Upper lobe of right lung (tissue), 1 donor: Measurements from ENCODE around the gene TMEM184A. TPM values are rescaled to one million over a fixed set of nuclear protein-coding genes. Genes with fewer than 3 reads are reported as not detected.

Experiments used
- ATAC-seq: fragments of 200-7000 bp; cut with Tn5 transposase; one replicate; pipeline ENCODE4 v1.9.1; 2020; ENCODE audit warnings: mild to moderate bottlenecking, moderate library complexity
- DNase-seq: peaks from one replicate; pipeline ENCODE4 v3.0.0-alpha.2; 2020
- H3K27ac ChIP-seq: fragments of 200-600 bp; one replicate; pipeline ENCODE4 v1.8.0; 2022
- H3K27me3 ChIP-seq: fragments of 200-600 bp; one replicate; pipeline ENCODE4 v1.8.0; 2022; ENCODE audit warnings: mild to moderate bottlenecking
- H3K36me3 ChIP-seq: fragments of 200-600 bp; one replicate; pipeline ENCODE4 v1.8.0; 2022
- H3K4me1 ChIP-seq: fragments of 200-600 bp; one replicate; pipeline ENCODE4 v1.8.0; 2022
- H3K4me3 ChIP-seq: fragments of 200-600 bp; one replicate; pipeline ENCODE4 v1.8.0; 2022; ENCODE audit warnings: mild to moderate bottlenecking
- H3K9me3 ChIP-seq: fragments of 200-600 bp; one replicate; pipeline ENCODE4 v1.8.0; 2022
- intact Hi-C: fragments of 100-400 bp; cut with DNase I; formaldehyde crosslinking; loops from one replicate; pipeline ENCODE4 v1.11.0; 2022
- total RNA-seq: library from RNA; stranded (reverse); fragmentation: NEBNext Ultra II Directional; extraction: Animal tissue kit (Norgen Biotek cat#: 25700); gene quantifications from one replicate; pipeline ENCODE4 v1.2.1, GENCODE V29; 2021
- TF ChIP-seq, protein P1 (sequence below): fragments of 200-600 bp; IDR thresholded peaks from one replicate; pipeline ENCODE4 v1.8.0; 2022; ENCODE audit warnings: antibody characterized with exemption
- donor health status: DM: no; HTN: yes; CAD: no; lungs with severe emphysema.

The TMEM184A gene
- total RNA-seq, 1 donor from 2014 or later: 4.4 TPM

DNA sequence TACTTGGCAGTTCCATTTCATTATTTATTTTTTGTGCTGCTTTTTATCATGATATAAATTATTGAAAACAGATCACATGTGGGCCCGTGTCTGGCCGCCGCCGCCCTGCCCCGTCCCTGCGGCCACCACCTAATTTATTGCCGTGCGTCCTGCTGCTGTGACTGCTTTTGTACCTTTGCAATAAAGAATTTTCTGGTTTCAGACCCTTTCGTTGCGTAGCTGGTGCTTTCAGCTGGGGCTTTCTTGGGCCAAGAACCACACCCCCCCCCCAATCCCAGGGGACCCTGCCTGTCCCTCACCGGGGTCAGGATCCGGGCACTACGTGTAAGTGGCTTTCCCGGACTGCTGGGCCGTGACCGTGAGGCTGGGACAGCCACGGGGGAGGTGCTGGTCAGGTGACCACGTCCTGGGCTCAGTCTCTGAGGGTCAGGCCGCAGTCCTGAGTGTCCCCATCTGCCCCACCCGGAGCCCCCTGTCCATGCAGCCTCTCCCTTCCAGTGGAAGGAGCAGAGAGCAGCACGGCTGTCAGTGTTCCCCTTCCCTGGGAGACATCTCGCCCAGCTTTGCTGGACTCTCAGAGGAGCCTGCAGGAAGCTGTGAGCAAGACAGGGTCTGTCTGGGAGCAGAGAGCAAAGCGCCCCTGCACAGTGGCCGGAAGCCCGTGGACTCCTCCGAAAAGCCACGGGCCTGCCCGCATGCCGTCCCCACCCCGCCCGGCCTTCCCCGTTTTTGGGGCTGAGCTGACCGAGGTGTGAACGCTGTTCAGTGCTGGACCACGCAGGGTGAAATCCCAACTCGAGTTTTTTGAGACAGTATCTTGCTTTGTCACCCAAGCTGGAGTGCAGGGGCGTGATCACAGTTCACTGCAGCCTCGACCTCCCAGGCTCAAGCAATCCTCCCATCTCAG lies 12.9 kb downstream of the TMEM184A start:
- DNase-seq (no peak), ATAC-seq (no peak)

DNA sequence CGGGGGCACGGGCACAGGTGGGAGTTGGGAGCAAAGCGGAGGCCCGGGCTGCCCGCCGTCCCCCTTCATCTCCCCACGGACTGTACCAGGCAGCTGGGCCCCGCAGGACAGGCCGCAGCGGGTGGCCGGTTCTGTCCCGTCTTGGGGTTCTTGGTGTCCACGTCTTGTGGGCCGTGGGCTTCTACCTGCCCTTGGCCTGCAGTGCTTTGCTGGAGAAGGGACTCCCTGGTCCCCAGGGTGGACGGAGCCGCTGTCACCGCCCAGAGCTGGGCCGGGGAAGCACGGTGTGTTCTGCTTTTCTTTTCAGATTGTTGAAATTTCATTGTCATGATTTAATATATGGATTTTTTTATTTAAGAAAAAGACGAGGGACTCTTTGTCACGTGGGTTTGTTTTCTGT lies 13.7 kb downstream of the TMEM184A start:
- DNase-seq: no peak
- intact Hi-C loops: no loop called here

More for the DNA sequence above, 12.9 kb downstream of the TMEM184A start:
- peaks cover 43% of the 10 kb centered on the region for H3K36me3 ChIP-seq
- TF ChIP-seq, protein P1, sequence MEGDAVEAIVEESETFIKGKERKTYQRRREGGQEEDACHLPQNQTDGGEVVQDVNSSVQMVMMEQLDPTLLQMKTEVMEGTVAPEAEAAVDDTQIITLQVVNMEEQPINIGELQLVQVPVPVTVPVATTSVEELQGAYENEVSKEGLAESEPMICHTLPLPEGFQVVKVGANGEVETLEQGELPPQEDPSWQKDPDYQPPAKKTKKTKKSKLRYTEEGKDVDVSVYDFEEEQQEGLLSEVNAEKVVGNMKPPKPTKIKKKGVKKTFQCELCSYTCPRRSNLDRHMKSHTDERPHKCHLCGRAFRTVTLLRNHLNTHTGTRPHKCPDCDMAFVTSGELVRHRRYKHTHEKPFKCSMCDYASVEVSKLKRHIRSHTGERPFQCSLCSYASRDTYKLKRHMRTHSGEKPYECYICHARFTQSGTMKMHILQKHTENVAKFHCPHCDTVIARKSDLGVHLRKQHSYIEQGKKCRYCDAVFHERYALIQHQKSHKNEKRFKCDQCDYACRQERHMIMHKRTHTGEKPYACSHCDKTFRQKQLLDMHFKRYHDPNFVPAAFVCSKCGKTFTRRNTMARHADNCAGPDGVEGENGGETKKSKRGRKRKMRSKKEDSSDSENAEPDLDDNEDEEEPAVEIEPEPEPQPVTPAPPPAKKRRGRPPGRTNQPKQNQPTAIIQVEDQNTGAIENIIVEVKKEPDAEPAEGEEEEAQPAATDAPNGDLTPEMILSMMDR: no peak
- peaks cover 8% of the 10 kb centered on the region for H3K4me1 ChIP-seq
- no peaks in the 10 kb centered on the region for H3K27me3 ChIP-seq
- intact Hi-C loops: no loop called here
- H3K27ac ChIP-seq: no peak overlapping the region
- H3K4me3 ChIP-seq: no peak overlapping the region
- no peaks in the 10 kb centered on the region for H3K9me3 ChIP-seq

GRCh38 chr7:1541431-1542162 lies 14.4 kb downstream of the TMEM184A start:
- Histone ChIP-seq H3K4me3 (no peak overlapping the region), H3K27me3 (no peaks in the 10 kb centered on the region), H3K9me3 (no peaks in the 10 kb centered on the region), H3K4me1 (peaks cover 12% of the 10 kb centered on the region), H3K36me3 (peaks cover 43% of the 10 kb centered on the region), H3K27ac (no peak overlapping the region)
- ATAC-seq (no peak), DNase-seq (no peak)
- TF ChIP-seq, protein P1: no peak
- intact Hi-C loops: no loop called here

More for the DNA sequence above, 13.7 kb downstream of the TMEM184A start:
- Histone ChIP-seq H3K9me3 (no peaks in the 10 kb centered on the region), H3K27ac (no peak overlapping the region), H3K4me3 (no peak overlapping the region), H3K36me3 (peaks cover 43% of the 10 kb centered on the region), H3K27me3 (no peaks in the 10 kb centered on the region), H3K4me1 (peaks cover 8% of the 10 kb centered on the region)
- TF ChIP-seq, protein P1: no peak
- no peak for ATAC-seq

GRCh38 chr7:1540776-1541271 lies 15.2 kb downstream of the TMEM184A start:
- H3K27ac ChIP-seq: no peak overlapping the region

More at GRCh38 chr7:1540776-1541271, 15.2 kb downstream of the TMEM184A start:
- Histone ChIP-seq H3K4me1 (peaks cover 20% of the 10 kb centered on the region), H3K9me3 (no peaks in the 10 kb centered on the region), H3K27me3 (no peaks in the 10 kb centered on the region), H3K36me3 (peaks cover 43% of the 10 kb centered on the region), H3K4me3 (no peak overlapping the region)
- TF ChIP-seq, protein P1: no peak
- DNase-seq (peak; percentile 63), ATAC-seq (no peak)
- intact Hi-C loops: no loop called here
